H1 (cell line): Measurements from ENCODE around the gene PLVAP.

Source experiments
- BACH1 ChIP-seq: IDR thresholded peaks from 2 replicates; pipeline ENCODE4 v1.6.1; 2012; ENCODE audit warnings: low read length, improper control_type of control experiment
- CBX5 ChIP-seq: fragments of 300-800, 300-1000 bp; sonication (generic); IDR thresholded peaks from 2 replicates; pipeline ENCODE4 v1.7.1; 2016; ENCODE audit warnings: antibody characterized with exemption, low read length, low read depth
- CTCF ChIP-seq, 3 experiments: IDR thresholded peaks; 1 replicate in 2 of 3; 2 replicates in 1 of 3; pipeline versions ENCODE4 v1.5.1 to v1.6.1; 2011; ENCODE audit warnings: low read length in 3 of 3, mild to moderate bottlenecking in 3 of 3, inconsistent platforms in 2 of 3, low read depth in 1 of 3, moderate library complexity in 1 of 3; ENCODE audit not compliant: insufficient read depth in 1 of 3; ENCODE audit errors: control extremely low read depth in 1 of 3
- FOSL1 ChIP-seq: IDR thresholded peaks from 2 replicates; pipeline ENCODE4 v1.6.1; 2011; ENCODE audit warnings: mild to moderate bottlenecking, low read depth, low read length, moderate library complexity; ENCODE audit not compliant: insufficient read depth
- JUN ChIP-seq: IDR thresholded peaks from 2 replicates; pipeline ENCODE4 v1.6.1; 2011; ENCODE audit warnings: low read depth, mild to moderate bottlenecking, improper control_type of control experiment, low read length
- MAFK ChIP-seq: IDR thresholded peaks from 2 replicates; pipeline ENCODE4 v1.6.1; 2012; ENCODE audit warnings: low read depth, mild to moderate bottlenecking, improper control_type of control experiment, low read length
- POLR2AphosphoS5 ChIP-seq: IDR thresholded peaks from 2 replicates; pipeline ENCODE4 v1.6.1; 2011; ENCODE audit warnings: low read depth, low read length
- RBBP5 ChIP-seq: IDR thresholded peaks from 2 replicates; pipeline ENCODE4 v1.7.1; 2012; ENCODE audit warnings: low read depth, mild to moderate bottlenecking, inconsistent platforms, low read length, moderate library complexity, borderline replicate concordance
- SIN3A ChIP-seq, 2 experiments: IDR thresholded peaks in 1 of 2; conservative IDR thresholded peaks in 1 of 2; 2 replicates each; pipeline ENCODE4 v1.6.1; 2011 to 2012; ENCODE audit warnings: low read length in 2 of 2, improper control_type of control experiment in 1 of 2, low read depth in 1 of 2, mild to moderate bottlenecking in 1 of 2
- SP1 ChIP-seq: IDR thresholded peaks from 2 replicates; pipeline ENCODE4 v1.6.1; 2011; ENCODE audit warnings: low read depth, low read length
- TCF12 ChIP-seq: IDR thresholded peaks from 2 replicates; pipeline ENCODE4 v1.6.1; 2011; ENCODE audit warnings: low read depth, mild to moderate bottlenecking, low read length
- USF2 ChIP-seq: IDR thresholded peaks from 2 replicates; pipeline ENCODE4 v1.6.1; 2011; ENCODE audit warnings: low read length, improper control_type of control experiment
- ZNF274 ChIP-seq: IDR thresholded peaks from 2 replicates; pipeline ENCODE4 v1.7.0; 2012; ENCODE audit warnings: low read length, borderline replicate concordance; ENCODE audit errors: extremely low read depth

- TF ChIP-seq JUN: no peak
- TF ChIP-seq MAFK: no peak
- no peak for TF ChIP-seq CBX5
- TF ChIP-seq CTCF (IDR thresholded peaks at IDR 0.05; ENCODE audit: control extremely low read depth in 1 of 3, insufficient read depth in 1 of 3, low read depth in 1 of 3, low read length in 3 of 3): peak; percentile 79 to 87 (median 79)
- no peak for TF ChIP-seq POLR2AphosphoS5
- no peak for TF ChIP-seq TCF12
- TF ChIP-seq ZNF274: no peak
- TF ChIP-seq BACH1: peak; percentile 32; the same call in 1 of the 2 replicates
- peak in 1 of 2 experiments; percentile 12; a peak in 1 of 4 replicates for TF ChIP-seq SIN3A (conservative IDR thresholded peaks at IDR 0.05 in 1 of 2, IDR thresholded peaks at IDR 0.05 in 1 of 2; ENCODE audit: low read depth in 1 of 2, low read length in 2 of 2)
- peak; percentile 76; the same call in 1 of the 2 replicates for TF ChIP-seq SP1
- no peak for TF ChIP-seq USF2
- no peak for TF ChIP-seq FOSL1
- peak; percentile 50; the same call in 1 of the 2 replicates for TF ChIP-seq RBBP5
These were observed 13.7 kb upstream of the PLVAP start for GRCh38 chr19:17390665-17391370.
